HL-60 (cell line): ENCODE data around the gene PHLPP1.

Experiments used
- CTCF ChIP-seq: IDR thresholded peaks from one replicate; pipeline ENCODE4 v1.5.1; 2011; ENCODE audit warnings: low read length, control low read depth, inconsistent platforms; ENCODE audit not compliant: insufficient read depth
- POLR2AphosphoS5 ChIP-seq: IDR thresholded peaks from 2 replicates; pipeline ENCODE4 v1.6.1; 2012; ENCODE audit warnings: low read depth
- REST ChIP-seq: IDR thresholded peaks from 2 replicates; pipeline ENCODE4 v1.6.1; 2012; ENCODE audit warnings: low read depth; ENCODE audit not compliant: insufficient replicate concordance

GRCh38 chr18:62938006-62938405 is 222.7 kb downstream of the PHLPP1 start:
- TF ChIP-seq POLR2AphosphoS5 (no peak), CTCF (no peak), REST (no peak)
